Measurements from ENCODE around the gene OR51B4.

OR51B4 gene, protein sequence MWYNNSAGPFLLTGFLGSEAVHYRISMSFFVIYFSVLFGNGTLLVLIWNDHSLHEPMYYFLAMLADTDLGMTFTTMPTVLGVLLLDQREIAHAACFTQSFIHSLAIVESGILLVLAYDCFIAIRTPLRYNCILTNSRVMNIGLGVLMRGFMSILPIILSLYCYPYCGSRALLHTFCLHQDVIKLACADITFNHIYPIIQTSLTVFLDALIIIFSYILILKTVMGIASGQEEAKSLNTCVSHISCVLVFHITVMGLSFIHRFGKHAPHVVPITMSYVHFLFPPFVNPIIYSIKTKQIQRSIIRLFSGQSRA

DNA sequence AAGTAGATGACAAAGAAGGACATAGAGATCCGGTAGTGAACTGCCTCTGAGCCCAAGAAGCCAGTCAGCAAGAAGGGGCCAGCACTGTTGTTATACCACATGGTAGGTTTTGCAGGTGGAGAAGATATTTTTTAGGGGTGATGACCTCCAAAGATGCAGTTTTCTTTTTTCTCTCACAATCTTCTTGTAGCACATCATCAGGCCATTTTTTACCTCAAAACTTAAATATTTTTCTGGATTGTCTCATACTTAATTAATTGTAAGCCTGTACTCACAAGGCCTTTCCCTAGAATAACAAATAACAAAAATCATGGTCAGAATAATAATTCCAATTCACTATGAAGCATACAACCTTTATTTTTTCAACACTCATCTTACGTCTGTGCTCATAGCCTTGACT is at the start of gene OR51B4:
OR51B4 (minus strand) TSS at position 101 of the 400 bp plus-strand sequence; CDS start at position 101, 0 bp downstream.
- no peak for DNase-seq (ENCODE audit: low spot score)
- TF ChIP-seq, protein P1, sequence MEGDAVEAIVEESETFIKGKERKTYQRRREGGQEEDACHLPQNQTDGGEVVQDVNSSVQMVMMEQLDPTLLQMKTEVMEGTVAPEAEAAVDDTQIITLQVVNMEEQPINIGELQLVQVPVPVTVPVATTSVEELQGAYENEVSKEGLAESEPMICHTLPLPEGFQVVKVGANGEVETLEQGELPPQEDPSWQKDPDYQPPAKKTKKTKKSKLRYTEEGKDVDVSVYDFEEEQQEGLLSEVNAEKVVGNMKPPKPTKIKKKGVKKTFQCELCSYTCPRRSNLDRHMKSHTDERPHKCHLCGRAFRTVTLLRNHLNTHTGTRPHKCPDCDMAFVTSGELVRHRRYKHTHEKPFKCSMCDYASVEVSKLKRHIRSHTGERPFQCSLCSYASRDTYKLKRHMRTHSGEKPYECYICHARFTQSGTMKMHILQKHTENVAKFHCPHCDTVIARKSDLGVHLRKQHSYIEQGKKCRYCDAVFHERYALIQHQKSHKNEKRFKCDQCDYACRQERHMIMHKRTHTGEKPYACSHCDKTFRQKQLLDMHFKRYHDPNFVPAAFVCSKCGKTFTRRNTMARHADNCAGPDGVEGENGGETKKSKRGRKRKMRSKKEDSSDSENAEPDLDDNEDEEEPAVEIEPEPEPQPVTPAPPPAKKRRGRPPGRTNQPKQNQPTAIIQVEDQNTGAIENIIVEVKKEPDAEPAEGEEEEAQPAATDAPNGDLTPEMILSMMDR (IDR thresholded peaks at IDR 0.05; ENCODE audit: borderline replicate concordance, control extremely low read depth, extremely low read depth, insufficient read depth, missing control alignments): no peak
- in situ Hi-C loops (cut with MboI; ENCODE audit: low sequenced_read_pairs, unreplicated experiment): no loop called here

DNA sequence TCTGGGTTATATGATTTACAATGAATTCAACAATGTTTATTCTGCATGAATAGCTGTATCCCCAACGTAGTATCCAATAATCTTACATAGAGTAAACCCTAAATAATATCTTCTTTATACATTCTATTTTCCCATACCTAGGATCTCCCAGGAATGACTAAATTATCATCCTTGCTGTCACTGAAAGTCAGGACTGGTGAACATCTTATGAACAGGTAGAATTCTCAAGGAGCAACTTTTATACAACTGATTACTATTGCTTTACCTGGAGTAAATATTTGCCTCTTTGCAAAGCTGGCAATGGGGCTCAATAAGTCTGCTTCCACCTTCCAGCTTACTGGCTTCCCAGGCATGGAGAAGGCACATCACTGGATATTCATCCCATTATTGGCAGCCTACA is 49.5 kb upstream of the OR51B4 start, which contains the start of gene OR51B6:
OR51B6 (plus strand) TSS at position 301 of the 400 bp plus-strand sequence; CDS start at position 301, 0 bp downstream.
- no peak for DNase-seq (ENCODE audit: low spot score)
- in situ Hi-C loops (cut with MboI; ENCODE audit: low sequenced_read_pairs, unreplicated experiment): loop anchor here (25.0 kb wide), 1 partner anchor 139 kb away; the partner anchor contains the start of gene OR51V1
- TF ChIP-seq, protein P1 (IDR thresholded peaks at IDR 0.05; ENCODE audit: borderline replicate concordance, control extremely low read depth, extremely low read depth, insufficient read depth, missing control alignments): no peak

DNA sequence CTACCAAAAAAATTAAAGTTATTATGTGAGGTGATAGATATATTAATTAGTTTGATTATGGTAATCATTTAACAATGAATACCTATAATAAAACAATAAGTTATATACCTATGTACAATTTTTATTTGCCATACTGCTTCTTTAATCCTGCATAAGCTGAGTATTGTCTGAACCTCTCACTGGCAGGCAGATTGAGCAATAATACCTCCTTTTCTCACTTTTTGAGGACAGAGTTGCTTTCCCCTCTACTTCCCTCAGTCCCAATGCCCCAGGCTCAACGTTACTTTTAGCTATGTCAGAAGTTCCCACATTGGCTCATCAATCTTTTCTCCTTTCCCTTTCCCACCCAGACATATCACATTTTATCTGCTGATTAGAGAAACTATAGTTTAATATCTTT is 47.8 kb upstream of the OR51B4 start:
- TF ChIP-seq, protein P1 (IDR thresholded peaks at IDR 0.05; ENCODE audit: borderline replicate concordance, control extremely low read depth, extremely low read depth, insufficient read depth, missing control alignments): no peak
- DNase-seq (ENCODE audit: low spot score): no peak
- in situ Hi-C loops (cut with MboI; ENCODE audit: low sequenced_read_pairs, unreplicated experiment): no loop called here

DNA sequence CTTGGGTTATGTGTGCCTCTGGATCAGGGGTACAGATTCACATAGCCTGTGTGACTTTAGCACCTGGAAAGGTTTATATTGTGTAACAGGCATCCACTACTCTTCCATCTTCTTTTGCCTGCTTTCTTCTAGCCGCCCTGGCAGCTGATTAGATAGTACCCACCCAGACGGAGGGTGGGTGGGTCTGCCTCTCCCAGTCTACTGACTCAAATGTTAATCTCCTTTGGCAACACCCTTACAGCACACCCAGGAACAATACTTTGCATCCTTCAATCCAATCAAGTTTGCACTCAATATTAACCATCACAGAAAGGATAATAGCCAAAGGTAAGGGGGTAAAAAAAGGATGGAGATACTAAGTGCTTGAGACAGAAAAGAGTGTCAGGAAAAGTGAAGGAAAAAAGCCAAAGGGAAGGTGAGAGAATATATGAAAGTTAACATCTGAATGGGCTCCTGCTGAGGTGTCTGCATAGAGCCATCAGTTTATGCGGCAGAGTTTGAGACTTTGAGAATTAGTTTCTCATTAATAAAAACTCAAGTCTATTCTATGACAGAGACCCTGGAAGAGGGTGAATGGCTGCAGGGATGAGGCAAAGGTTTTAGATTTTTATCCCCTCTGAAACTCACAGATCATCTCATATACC is 46.9 kb upstream of the OR51B4 start:
- in situ Hi-C loops (cut with MboI; ENCODE audit: low sequenced_read_pairs, unreplicated experiment): no loop called here
- no peak for DNase-seq (ENCODE audit: low spot score)
- TF ChIP-seq, protein P1 (IDR thresholded peaks at IDR 0.05; ENCODE audit: borderline replicate concordance, control extremely low read depth, extremely low read depth, insufficient read depth, missing control alignments): no peak

DNA sequence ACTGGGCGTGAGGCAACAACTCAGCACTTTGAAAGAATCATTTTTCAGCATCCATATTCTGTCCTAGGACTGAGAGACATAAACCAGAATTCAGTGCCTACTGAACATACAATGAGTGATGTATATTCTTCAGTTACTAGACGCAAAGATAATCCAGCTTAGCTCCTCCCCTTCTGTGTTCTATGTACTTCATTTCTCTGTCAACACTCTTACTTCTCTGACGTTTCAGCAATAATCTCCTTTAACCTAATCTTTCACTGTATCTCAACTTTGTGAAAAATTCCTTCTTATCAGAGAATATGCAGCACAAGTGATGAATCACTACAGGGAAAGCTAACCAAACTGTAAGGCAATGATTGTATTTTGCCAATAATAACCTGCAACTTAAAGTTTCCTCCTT is 44.1 kb upstream of the OR51B4 start:
- no peak for DNase-seq (ENCODE audit: low spot score)
- in situ Hi-C loops (cut with MboI; ENCODE audit: low sequenced_read_pairs, unreplicated experiment): no loop called here
- TF ChIP-seq, protein P1 (IDR thresholded peaks at IDR 0.05; ENCODE audit: borderline replicate concordance, control extremely low read depth, extremely low read depth, insufficient read depth, missing control alignments): no peak

DNA sequence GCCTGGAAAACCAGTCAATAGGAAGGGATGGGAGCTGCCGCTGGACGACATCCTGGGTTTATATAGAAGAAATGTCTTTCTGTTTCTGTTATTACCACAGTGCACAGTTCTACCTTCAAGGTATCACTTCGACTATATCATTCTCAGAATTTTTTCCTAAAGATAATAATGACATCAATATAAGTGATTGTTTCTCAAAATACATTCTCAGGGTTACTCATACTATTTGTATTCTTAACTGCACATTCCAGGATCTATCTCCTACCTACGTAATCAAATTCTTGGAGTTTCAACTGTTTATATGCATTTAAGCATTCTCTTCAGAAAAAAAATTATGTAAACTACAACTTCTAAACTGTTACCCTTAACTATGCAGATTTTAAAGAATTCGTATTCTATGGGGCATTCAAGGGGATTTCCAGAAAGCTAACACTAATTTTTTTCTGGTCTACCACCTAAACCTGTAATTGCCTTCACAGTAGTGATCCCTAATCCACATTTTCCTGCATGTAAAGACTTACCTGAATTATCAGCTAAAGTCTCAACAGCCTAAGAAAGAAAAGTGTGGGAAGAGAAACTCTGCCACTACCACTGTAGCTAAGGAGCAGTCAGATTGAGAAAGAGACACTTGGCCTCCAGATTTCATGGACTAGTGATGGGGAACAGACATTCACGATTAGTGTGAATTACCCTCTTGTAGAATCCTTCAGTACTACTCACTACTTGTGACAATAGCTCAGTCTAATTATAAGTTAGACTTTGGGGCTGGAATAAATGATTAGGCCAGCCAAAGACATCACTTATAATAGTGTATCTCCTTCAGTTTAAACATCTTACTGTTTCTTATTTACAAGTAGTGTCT is 42.0 kb upstream of the OR51B4 start, which contains the start of gene OR51B5:
OR51B5 (minus strand) TSS at position 51 of the 862 bp plus-strand sequence; CDS start at position 51, 0 bp downstream.
- TF ChIP-seq, protein P1 (IDR thresholded peaks at IDR 0.05; ENCODE audit: borderline replicate concordance, control extremely low read depth, extremely low read depth, insufficient read depth, missing control alignments): no peak
- in situ Hi-C loops (cut with MboI; ENCODE audit: low sequenced_read_pairs, unreplicated experiment): no loop called here
- DNase-seq (ENCODE audit: low spot score): no peak

Measured in GM13976 (cell line).